Testis (tissue), 2 donors: ENCODE measurements around the gene NFIB.

ENCODE experiments used
- CTCF ChIP-seq, 3 experiments: fragments of 450-650 bp in 2 of 3; fragments of 200-600 bp in 1 of 3; sonication (generic) in 1 of 3; IDR thresholded peaks; one replicate each; pipeline ENCODE4 v1.5.1; 2016 to 2019; ENCODE audit warnings: antibody characterized with exemption in 3 of 3, mild to moderate bottlenecking in 2 of 3, moderate library complexity in 1 of 3
- POLR2A ChIP-seq: fragments of 450-650 bp; IDR thresholded peaks from one replicate; pipeline ENCODE4 v1.6.1; 2017; ENCODE audit warnings: antibody characterized with exemption, mild to moderate bottlenecking, moderate library complexity

GRCh38 chr9:14247577-14247976 is 66.4 kb downstream of the NFIB start:
- no peak for TF ChIP-seq CTCF (IDR thresholded peaks at IDR 0.05)
- TF ChIP-seq POLR2A, result no peak
